Left lung (tissue), 10 donors: ENCODE results near the gene TMEM115. TPM values are rescaled to one million over a fixed set of nuclear protein-coding genes. Genes with fewer than 3 reads are reported as not detected.

Source experiments
- ATAC-seq: fragments of 200-7000 bp; cut with Tn5 transposase; one replicate; pipeline ENCODE4 v1.9.1; 2020; ENCODE audit warnings: moderate library complexity
- DNase-seq, 4 donors: peaks; one replicate each; pipeline ENCODE4 v3.0.0-alpha.2; 2013 to 2020
- H3K27ac ChIP-seq, 2 donors: fragments of 200-600 bp; sonication (generic) in 1 of 2; one replicate each; pipeline versions ENCODE4 v1.5.0 to v1.8.0; 2020 to 2021
- H3K27me3 ChIP-seq, 2 donors: fragments of 200-600 bp; sonication (generic) in 1 of 2; one replicate each; pipeline versions ENCODE4 v1.5.0 to v1.8.0; 2020 to 2021
- H3K36me3 ChIP-seq, 2 donors: fragments of 200-600 bp; sonication (generic) in 1 of 2; one replicate each; pipeline versions ENCODE4 v1.5.0 to v1.8.0; 2020 to 2021
- H3K4me1 ChIP-seq, 2 donors: fragments of 200-600 bp; one replicate each; pipeline ENCODE4 v1.8.0; 2021
- H3K4me3 ChIP-seq, 2 donors: fragments of 200-600 bp; sonication (generic) in 1 of 2; one replicate each; pipeline versions ENCODE4 v1.5.0 to v1.8.0; 2020 to 2021; ENCODE audit warnings: mild to moderate bottlenecking in 1 of 2
- H3K9me3 ChIP-seq, 2 donors: fragments of 200-600 bp; sonication (generic) in 1 of 2; one replicate each; pipeline versions ENCODE4 v1.5.0 to v1.8.0; 2020 to 2021
- CTCF ChIP-seq, 2 donors: fragments of 200-600 bp; sonication (generic) in 1 of 2; IDR thresholded peaks; one replicate each; pipeline versions ENCODE4 v1.5.0 to v1.8.0; 2021; ENCODE audit warnings: antibody characterized with exemption in 2 of 2
- intact Hi-C, 2 donors: fragments of 100-400 bp; cut with DNase I; formaldehyde crosslinking; loops; one replicate each; pipeline versions ENCODE4 v1.11.2 to v1.14.2; 2022
- polyA plus RNA-seq, 6 donors: library from polyadenylated mRNA; unstranded; fragments of 120-200 nt; gene quantifications; one replicate each; pipeline ENCODE4 v1.2.1, GENCODE V29; 2013; ENCODE audit not compliant: insufficient read length in 6 of 6
- total RNA-seq, 2 donors: library from RNA; stranded (reverse); fragmentation: NEBNext Ultra II Directional; extraction: Animal tissue kit (Norgen Biotek cat#: 25700); gene quantifications; one replicate each; pipeline ENCODE4 v1.2.1, GENCODE V29; 2021
- donor health status: DM: no; HTN: yes; CAD: no.
- donor health status: DM: no; HTN: no; CAD: no.

The TMEM115 gene
- total and polyA plus RNA-seq, 8 donors: 23.3 to 39.1 (median 29.0) TPM

GRCh38 chr3:50325497-50326181 is 33.7 kb downstream of the TMEM115 start:
- Histone ChIP-seq H3K4me1 (peaks cover 14 to 67% of the 10 kb centered on the region in 2 donors), H3K36me3 (peaks cover 0 to 34% of the 10 kb centered on the region in 2 donors)
- TF ChIP-seq CTCF (IDR thresholded peaks at IDR 0.05): no peak

GRCh38 chr3:50325113-50325480 is 34.2 kb downstream of the TMEM115 start:
- peaks cover 0 to 29% of the 10 kb centered on the region in 2 donors for H3K36me3 ChIP-seq
- H3K4me3 ChIP-seq: no peak overlapping the region
- no peak for TF ChIP-seq CTCF (IDR thresholded peaks at IDR 0.05)
- H3K27me3 ChIP-seq: no peaks in the 10 kb centered on the region
- ATAC-seq: no peak
- peaks cover 19 to 73% of the 10 kb centered on the region in 2 donors for H3K4me1 ChIP-seq
- DNase-seq: no peak
- intact Hi-C loops: no loop called here
- H3K27ac ChIP-seq: peak overlapping the region in 1 of 2 donors; percentile 93
- no peaks in the 10 kb centered on the region for H3K9me3 ChIP-seq

More at GRCh38 chr3:50325497-50326181, 33.7 kb downstream of the TMEM115 start:
- peak overlapping the region in 1 of 2 donors; percentile 93 for H3K27ac ChIP-seq
- no peaks in the 10 kb centered on the region for H3K9me3 ChIP-seq
- DNase-seq: no peak
- H3K4me3 ChIP-seq: no peak overlapping the region
- intact Hi-C loops: no loop called here
- no peak for ATAC-seq
- no peaks in the 10 kb centered on the region for H3K27me3 ChIP-seq

- peak in 2 of 4 donors; percentile 69 to 90 for DNase-seq
- intact Hi-C loops: no loop called here
- Histone ChIP-seq H3K36me3 (peaks cover 0 to 27% of the 10 kb centered on the region in 2 donors), H3K9me3 (no peaks in the 10 kb centered on the region), H3K4me3 (peak overlapping the region in 1 of 2 donors; percentile 91), H3K4me1 (peaks cover 25 to 78% of the 10 kb centered on the region in 2 donors), H3K27ac (peak overlapping the region; percentile 90 to 93), H3K27me3 (no peaks in the 10 kb centered on the region)
- peak; percentile 4 for ATAC-seq
- TF ChIP-seq CTCF (IDR thresholded peaks at IDR 0.05): peak; percentile 77 to 91
Measured at GRCh38 chr3:50324351-50325112, 34.8 kb downstream of the TMEM115 start.

- Histone ChIP-seq H3K36me3 (peaks cover 0 to 30% of the 10 kb centered on the region in 2 donors), H3K4me1 (peaks cover 33 to 84% of the 10 kb centered on the region in 2 donors), H3K9me3 (no peaks in the 10 kb centered on the region), H3K27me3 (no peaks in the 10 kb centered on the region), H3K27ac (peak overlapping the region; percentile 90 to 93), H3K4me3 (peak overlapping the region in 1 of 2 donors; percentile 91)
- intact Hi-C loops: no loop called here
- no peak for ATAC-seq
- peak in 1 of 4 donors; percentile 39 for DNase-seq
- peak in 1 of 2 donors; percentile 17 for TF ChIP-seq CTCF (IDR thresholded peaks at IDR 0.05)
Measured at GRCh38 chr3:50323614-50324199, 35.6 kb downstream of the TMEM115 start.
